Measurements from ENCODE around the gene CAPRIN1.
A peak's percentile ranks its signal among the peaks of the same experiment; 100 is the strongest.
"Not testable (repeated sequence)": the region's sequence is repeated elsewhere in the genome, so short reads cannot be mapped to it uniquely, and the experiment has no call there.

CAPRIN1 gene

DNA sequence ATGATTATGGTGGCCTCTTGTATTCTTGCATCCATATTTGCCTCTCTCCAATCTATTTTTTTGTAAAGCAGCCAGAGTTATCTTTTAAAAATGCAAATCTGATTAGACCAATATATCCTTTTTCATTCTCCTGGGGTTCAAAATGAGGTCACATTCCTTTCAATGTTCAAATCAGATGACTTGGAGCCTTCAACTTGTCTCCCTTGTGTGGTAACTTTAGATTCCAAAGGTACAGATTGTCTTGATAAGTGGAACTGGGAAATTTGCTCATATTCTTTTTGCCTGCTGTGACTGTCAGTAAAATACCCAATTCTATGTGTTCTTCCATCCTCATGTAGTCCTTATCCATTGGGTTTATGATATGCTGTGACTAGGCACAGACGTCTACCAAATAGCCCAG lies 15.1 kb upstream of the CAPRIN1 start:
- Mint-ChIP-seq H3K9me3 (peaks cover 4% of the 10 kb centered on the region), H3K4me3 (no peak overlapping the region), H3K4me1 (ENCODE audit: low read depth) (no peaks in the 10 kb centered on the region), H3K36me3 (ENCODE audit: low read depth) (no peaks in the 10 kb centered on the region), H3K27ac (no peak overlapping the region), H3K27me3 (peaks cover 3% of the 10 kb centered on the region)

DNA sequence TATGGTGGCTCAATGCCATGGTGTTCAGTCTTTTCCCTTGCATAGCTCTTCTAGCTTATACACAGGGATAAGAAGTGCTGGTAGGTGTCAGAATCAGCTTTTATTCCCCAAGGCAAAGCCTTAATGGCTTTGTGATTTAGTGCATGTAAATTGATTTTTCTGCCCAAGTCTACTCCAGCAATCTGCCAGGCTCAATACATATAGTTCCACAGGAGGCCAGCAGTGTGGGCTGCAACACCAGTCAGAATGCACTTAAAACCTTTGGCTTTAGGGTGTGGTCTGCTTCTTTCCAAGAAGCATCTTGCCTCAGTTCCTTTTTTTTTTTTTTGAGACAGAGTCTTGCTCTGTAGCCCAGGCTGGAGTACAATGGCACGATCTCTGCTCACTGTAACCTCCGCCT lies 14.5 kb upstream of the CAPRIN1 start:
- H3K4me1 Mint-ChIP-seq (ENCODE audit: low read depth), result no peaks in the 10 kb centered on the region

DNA sequence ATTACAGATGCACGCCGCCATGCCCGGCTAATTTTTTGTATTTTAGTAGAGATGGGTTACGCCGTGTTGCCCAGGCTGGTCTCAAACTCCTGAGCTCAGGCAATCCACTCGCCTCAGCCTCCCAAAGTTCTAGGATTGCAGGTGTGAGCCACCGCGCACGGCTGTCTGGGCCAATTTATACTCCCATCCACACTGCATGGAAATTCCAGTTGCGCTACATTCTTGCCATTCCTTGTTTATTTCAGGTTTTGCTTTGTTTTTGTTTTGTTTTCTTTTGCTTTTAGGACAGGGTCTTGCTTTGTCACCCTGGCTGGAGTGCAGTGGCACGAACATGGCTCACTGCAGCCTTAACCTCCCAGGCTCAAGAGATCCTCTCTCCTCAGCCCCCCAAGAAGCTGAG lies 11.0 kb upstream of the CAPRIN1 start:
- Mint-ChIP-seq H3K9me3 (peaks cover 4% of the 10 kb centered on the region), H3K27me3 (peaks cover 15% of the 10 kb centered on the region), H3K36me3 (ENCODE audit: low read depth) (no peaks in the 10 kb centered on the region), H3K27ac (no peak overlapping the region), H3K4me3 (no peak overlapping the region), H3K4me1 (ENCODE audit: low read depth) (peaks cover 9% of the 10 kb centered on the region)

More for the DNA sequence above, 14.5 kb upstream of the CAPRIN1 start:
- Mint-ChIP-seq H3K4me3 (no peak overlapping the region), H3K27ac (no peak overlapping the region), H3K27me3 (peaks cover 3% of the 10 kb centered on the region), H3K9me3 (peaks cover 4% of the 10 kb centered on the region), H3K36me3 (ENCODE audit: low read depth) (no peaks in the 10 kb centered on the region)

DNA sequence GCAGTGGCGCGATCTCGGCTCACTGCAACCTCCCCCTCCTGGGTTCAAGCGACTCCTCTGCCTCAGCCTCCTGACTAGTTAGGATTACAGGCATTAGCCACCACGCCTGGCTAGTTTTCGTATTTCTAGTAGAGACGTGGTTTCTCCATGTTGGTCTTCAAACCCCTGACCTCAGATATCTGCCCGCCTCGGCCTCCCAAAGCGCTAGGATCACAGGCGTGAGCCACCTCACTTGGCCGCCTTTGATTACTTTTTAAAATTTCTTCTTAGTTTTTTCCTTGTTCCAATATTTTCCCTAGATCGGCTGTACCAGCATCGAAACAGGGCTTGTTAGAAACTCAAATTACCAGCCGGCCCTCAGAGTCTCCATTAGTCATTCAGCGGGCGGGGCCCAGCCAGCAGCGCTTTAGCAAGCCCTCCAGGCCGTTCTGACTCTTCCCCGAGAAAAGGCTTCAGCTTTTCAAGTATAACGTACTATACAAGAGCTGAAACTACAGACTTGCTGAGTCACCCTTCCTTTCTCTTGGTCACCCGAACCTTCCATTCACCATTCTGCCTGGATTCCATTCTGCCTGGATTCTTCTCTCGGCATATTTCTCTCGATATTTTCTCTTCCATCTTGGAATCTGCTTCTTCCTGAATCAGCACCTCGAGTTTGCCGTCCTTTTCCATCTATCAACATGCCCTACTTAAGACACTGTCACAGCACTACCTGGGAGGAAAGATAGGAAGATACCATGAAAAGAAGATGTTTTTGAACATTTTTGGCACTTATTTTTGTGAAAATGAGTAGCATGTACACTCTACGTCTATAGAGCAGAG lies 6.7 kb upstream of the CAPRIN1 start:
- peaks cover 14% of the 10 kb centered on the region for H3K27me3 Mint-ChIP-seq
- H3K27ac Mint-ChIP-seq, result no peak overlapping the region
- H3K9me3 Mint-ChIP-seq, result no peaks in the 10 kb centered on the region
- H3K4me3 Mint-ChIP-seq, result no peak overlapping the region
- no peaks in the 10 kb centered on the region for H3K36me3 Mint-ChIP-seq (ENCODE audit: low read depth)
- peaks cover 11% of the 10 kb centered on the region for H3K4me1 Mint-ChIP-seq (ENCODE audit: low read depth)

DNA sequence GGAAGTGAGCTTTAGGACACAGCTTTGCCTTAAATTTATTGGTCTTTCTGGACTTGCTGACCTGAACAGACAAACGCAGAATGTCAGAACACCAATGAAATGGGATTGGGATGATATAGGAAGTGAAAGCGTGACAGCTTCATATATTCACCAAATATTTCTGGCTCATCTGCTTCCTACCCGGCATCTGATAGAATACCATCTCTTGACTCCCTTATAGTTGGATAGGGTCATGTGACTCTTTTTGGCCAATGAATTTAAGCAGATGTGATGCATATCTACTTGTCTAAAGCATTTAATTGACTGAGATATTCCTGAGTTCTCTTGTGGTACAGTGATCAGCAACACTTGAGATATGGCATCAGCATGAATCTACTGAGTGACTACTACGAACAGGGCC lies 2.5 kb upstream of the CAPRIN1 start:
- Mint-ChIP-seq H3K36me3 (ENCODE audit: low read depth) (peaks cover 13% of the 10 kb centered on the region), H3K4me1 (ENCODE audit: low read depth) (peaks cover 23% of the 10 kb centered on the region), H3K27ac (no peak overlapping the region), H3K4me3 (no peak overlapping the region), H3K9me3 (no peaks in the 10 kb centered on the region), H3K27me3 (peaks cover 11% of the 10 kb centered on the region)

DNA sequence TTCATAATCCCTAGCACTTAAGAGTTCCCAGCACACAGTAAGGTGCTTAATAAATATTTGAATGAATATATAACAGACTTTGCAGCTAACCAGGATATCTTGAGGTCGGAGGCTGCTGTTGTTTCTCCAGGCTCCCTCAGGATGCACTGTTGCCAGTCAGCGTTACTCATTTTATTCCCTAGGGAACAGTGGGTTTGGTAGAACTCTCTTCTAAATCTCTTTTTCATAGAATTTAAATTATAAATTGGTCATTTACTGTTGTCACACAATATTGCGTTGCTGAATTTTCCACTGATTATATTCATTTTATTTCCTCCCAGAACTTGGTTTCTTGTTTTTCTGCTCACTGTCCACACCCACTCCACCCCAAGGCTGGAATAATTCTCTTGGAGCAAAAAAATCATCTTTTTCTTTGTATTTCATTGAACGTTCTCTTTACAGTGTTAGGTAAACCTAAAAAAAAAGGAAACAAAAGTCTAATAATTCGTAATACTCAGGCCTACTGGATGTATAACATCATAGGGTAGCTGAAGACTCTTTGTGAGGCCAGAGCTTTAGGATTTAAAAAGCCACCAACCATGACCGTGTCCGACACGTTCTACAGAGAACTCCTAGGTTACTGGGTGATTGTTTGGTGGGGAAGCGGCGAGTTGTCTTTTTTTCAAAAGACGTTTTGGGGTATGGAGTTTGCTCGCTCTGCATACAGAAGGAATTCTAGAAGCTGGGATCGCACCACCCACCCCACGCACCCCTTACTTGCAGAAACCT lies 766 bp upstream of the CAPRIN1 start:
- peak overlapping the region; percentile 68 for H3K27ac Mint-ChIP-seq
- no peaks in the 10 kb centered on the region for H3K9me3 Mint-ChIP-seq
- peaks cover 29% of the 10 kb centered on the region for H3K4me1 Mint-ChIP-seq (ENCODE audit: low read depth)
- peak overlapping the region; percentile 94 for H3K4me3 Mint-ChIP-seq
- peaks cover under 1% of the 10 kb centered on the region for H3K27me3 Mint-ChIP-seq
- H3K36me3 Mint-ChIP-seq (ENCODE audit: low read depth), result peaks cover 28% of the 10 kb centered on the region

DNA sequence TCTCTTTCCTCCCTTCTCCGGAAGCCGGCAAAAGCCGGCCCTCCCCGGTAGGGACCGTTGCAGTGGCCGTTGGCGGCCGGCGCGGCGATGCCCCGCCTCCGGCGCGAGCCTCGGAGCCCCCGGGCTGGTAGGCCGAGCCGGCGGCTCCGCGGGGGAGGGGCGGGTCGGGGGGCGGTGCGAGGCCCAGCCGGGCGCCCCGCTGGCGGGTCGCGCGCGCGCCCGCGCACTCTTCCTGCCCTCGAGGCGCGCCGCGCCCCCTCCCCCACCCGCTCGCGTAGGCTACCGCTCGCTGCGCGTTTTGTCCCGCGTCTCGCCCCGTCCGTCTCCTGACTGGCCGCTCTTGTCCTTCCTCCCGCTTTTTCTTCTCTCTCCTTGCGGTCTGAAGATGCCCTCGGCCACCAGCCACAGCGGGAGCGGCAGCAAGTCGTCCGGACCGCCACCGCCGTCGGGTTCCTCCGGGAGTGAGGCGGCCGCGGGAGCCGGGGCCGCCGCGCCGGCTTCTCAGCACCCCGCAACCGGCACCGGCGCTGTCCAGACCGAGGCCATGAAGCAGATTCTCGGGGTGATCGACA lies 591 bp downstream of the CAPRIN1 start:
- H3K4me3 Mint-ChIP-seq, result peak overlapping the region; percentile 94
- H3K36me3 Mint-ChIP-seq (ENCODE audit: low read depth), result peaks cover 38% of the 10 kb centered on the region
- no peaks in the 10 kb centered on the region for H3K9me3 Mint-ChIP-seq
- H3K27me3 Mint-ChIP-seq, result no peaks in the 10 kb centered on the region
- peak overlapping the region; percentile 99 for H3K27ac Mint-ChIP-seq
- H3K4me1 Mint-ChIP-seq (ENCODE audit: low read depth), result peaks cover 42% of the 10 kb centered on the region

DNA sequence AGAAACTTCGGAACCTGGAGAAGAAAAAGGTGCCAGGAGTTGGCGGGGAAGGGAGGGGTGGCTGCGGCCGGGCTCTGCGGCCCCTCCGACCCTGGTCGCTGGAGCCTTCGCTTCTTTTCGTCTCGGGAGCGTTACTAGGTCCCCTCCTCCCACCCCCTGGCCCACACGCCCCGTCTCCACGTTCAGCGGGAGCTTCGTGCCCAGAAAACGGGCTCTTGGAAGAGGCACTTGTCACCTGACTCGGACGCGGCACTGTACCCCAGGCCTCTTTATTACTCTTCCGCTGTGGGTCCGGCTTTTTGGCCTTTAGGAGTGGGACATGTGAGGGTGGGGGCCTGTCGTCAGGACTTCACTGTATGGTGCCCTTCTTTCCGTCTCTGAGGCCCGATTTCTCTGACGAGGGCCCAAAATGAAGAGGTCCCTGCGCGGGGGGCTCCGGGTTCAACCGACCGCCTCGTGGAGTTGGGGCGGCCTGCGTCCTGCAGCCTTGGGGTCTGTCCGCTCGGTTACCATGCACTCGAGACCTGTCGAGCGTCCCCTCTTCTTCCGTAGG lies 1.2 kb downstream of the CAPRIN1 start:
- H3K9me3 Mint-ChIP-seq, result no peaks in the 10 kb centered on the region
- H3K4me3 Mint-ChIP-seq, result peak overlapping the region; percentile 94
- peaks cover 45% of the 10 kb centered on the region for H3K4me1 Mint-ChIP-seq (ENCODE audit: low read depth)
- no peaks in the 10 kb centered on the region for H3K27me3 Mint-ChIP-seq
- peaks cover 41% of the 10 kb centered on the region for H3K36me3 Mint-ChIP-seq (ENCODE audit: low read depth)
- peak overlapping the region; percentile 99 for H3K27ac Mint-ChIP-seq

DNA sequence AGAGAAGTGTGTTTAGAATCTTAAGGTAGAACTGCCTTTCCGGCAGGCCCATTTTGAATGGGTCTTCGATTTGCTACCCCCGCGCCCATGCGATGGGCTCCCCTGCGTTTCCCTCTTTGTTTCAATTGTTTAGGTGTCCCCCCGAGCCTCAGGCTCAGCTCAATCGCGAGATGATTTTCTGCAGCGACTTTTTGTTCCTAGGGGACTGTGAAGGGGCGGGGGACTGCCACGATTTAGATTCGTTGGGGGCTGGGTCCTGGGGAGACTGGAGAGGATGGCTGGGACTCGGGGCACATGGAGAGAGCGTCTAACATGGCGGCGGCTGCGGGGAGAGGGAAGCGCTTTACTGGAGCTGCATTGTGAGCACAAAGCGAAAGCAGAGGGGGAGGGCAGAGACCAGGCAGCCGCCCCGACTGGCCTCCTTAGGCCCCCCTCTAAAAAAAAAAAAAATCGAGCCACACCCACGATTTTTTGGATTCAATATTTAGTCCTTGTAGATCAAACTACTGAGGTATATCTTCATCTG lies 1.7 kb downstream of the CAPRIN1 start:
- peak overlapping the region; percentile 94 for H3K4me3 Mint-ChIP-seq
- no peaks in the 10 kb centered on the region for H3K27me3 Mint-ChIP-seq
- H3K27ac Mint-ChIP-seq, result peak overlapping the region; percentile 99
- H3K36me3 Mint-ChIP-seq (ENCODE audit: low read depth), result peaks cover 41% of the 10 kb centered on the region
- no peaks in the 10 kb centered on the region for H3K9me3 Mint-ChIP-seq
- H3K4me1 Mint-ChIP-seq (ENCODE audit: low read depth), result peaks cover 49% of the 10 kb centered on the region

DNA sequence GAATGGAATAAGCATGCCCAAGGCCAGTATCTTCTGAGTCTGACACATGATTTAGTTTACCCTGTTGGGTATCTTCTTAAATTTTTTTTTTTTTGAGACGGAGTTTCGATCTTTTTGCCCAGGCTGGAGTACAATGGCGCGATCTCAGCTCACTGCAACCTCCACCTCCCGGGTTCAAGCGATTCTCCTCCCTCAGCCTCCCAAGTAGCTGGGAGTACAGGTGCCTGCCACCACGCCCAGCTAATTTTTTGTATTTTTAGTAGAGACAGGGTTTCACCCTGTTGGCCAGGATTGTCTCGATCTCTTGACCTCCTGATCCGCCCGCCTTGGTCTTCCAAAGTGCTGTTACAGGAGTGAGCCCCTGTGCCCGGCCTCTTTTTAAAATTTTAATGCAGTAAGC lies 2.8 kb downstream of the CAPRIN1 start:
- Mint-ChIP-seq H3K36me3 (ENCODE audit: low read depth) (peaks cover 51% of the 10 kb centered on the region), H3K4me3 (peak overlapping the region; percentile 94), H3K4me1 (ENCODE audit: low read depth) (peaks cover 60% of the 10 kb centered on the region)
- not testable (repeated sequence) for H3K27ac Mint-ChIP-seq, H3K9me3 Mint-ChIP-seq, H3K27me3 Mint-ChIP-seq

DNA sequence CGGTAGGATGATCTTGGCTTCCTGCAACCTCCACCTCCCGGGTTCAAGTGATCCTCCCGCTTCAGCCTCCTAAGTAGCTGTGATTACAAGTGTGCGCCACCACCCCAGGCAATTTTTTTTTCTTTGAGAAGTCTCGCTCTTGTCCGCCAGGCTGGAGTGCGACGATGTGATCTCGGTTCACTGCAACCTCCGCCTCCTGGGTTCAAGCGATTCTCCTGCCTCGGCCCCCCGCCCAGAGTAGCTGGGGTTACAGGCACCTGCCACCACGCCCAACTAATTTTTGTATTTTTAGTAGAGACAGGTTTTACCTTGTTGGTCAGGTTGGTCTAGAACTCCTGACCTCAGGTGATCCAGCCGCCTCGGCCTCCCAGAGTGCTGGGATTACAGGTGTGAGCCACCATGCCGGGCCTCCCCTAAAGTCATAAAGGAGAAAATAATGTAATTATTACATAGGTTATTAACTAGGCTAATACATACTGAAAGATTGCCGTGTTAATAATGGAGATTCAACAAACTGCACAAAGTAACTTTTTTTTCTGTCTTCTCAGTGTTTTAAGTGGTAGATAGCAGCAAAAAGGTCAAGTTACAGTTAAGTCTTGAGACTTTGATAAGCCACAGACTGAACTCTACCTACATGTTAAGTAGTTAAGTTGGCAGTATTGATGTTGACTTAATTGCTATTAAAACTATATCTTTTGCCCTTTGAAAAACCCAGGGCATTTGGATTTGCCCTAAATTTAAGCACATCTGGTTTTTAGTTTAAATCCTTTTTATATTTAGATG lies 3.9 kb downstream of the CAPRIN1 start:
- Mint-ChIP-seq H3K4me3 (peak overlapping the region; percentile 69), H3K27me3 (no peaks in the 10 kb centered on the region), H3K27ac (peak overlapping the region; percentile 61), H3K4me1 (ENCODE audit: low read depth) (peaks cover 64% of the 10 kb centered on the region), H3K9me3 (no peaks in the 10 kb centered on the region), H3K36me3 (ENCODE audit: low read depth) (peaks cover 55% of the 10 kb centered on the region)

DNA sequence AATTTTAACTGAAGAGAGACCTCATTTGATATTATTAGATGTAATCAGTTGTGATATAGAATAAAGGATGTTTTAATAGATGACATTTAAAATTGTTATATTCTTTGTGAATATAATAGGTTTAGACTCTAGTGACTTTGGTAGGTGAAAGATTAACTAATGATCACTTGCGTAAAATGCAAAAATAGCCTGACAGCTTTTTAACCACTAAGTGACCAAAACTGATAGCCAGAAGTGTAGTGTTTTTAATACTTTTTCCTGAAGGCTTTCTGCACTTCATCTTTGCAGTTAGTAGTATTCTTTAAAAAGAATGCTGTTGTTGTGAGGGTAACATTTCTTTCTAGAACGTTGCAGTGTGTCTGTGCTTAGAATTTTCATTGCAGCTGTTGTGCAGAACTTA lies 5.1 kb downstream of the CAPRIN1 start:
- no peaks in the 10 kb centered on the region for H3K9me3 Mint-ChIP-seq
- peaks cover 60% of the 10 kb centered on the region for H3K4me1 Mint-ChIP-seq (ENCODE audit: low read depth)
- H3K4me3 Mint-ChIP-seq, result peak overlapping the region; percentile 42
- no peaks in the 10 kb centered on the region for H3K27me3 Mint-ChIP-seq
- H3K36me3 Mint-ChIP-seq (ENCODE audit: low read depth), result peaks cover 58% of the 10 kb centered on the region
- no peak overlapping the region for H3K27ac Mint-ChIP-seq

DNA sequence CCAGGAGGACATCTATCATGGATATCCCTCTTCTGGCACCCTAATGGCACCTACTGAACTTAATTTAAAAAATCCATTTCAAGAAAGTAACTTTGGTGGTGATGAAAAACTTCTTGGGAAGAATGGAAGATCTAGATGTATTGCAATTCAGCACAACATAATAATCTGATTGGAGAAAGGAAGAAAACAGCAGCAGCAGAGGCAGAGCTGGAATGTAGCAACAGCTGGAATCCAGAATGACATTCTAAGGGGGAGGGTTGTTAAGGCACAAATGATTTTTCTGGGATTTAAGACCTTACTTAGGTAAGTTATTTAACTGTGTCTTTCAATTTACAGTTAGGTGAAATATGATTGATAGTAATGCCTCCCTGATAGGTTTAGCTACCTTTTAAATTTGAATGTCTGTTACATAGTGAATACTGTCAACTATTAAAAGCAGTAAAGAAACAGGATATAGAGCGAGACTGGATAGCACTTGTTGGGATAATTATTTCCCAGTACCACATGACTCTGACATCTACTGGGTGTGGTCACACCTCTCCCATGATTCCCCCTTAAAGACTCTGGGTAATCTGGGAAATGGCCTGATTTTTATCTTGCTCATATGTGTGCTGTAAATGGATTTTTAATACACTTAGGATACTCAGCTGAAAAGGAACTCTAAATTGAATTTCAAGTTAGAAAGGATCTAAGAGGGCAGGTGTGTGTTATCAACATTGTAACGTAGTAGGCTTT lies 11.7 kb downstream of the CAPRIN1 start:
- Mint-ChIP-seq H3K27ac (peak overlapping the region; percentile 71), H3K9me3 (no peaks in the 10 kb centered on the region), H3K27me3 (no peaks in the 10 kb centered on the region), H3K36me3 (ENCODE audit: low read depth) (peaks cover 51% of the 10 kb centered on the region), H3K4me1 (ENCODE audit: low read depth) (peaks cover 71% of the 10 kb centered on the region), H3K4me3 (peak overlapping the region; percentile 26)

DNA sequence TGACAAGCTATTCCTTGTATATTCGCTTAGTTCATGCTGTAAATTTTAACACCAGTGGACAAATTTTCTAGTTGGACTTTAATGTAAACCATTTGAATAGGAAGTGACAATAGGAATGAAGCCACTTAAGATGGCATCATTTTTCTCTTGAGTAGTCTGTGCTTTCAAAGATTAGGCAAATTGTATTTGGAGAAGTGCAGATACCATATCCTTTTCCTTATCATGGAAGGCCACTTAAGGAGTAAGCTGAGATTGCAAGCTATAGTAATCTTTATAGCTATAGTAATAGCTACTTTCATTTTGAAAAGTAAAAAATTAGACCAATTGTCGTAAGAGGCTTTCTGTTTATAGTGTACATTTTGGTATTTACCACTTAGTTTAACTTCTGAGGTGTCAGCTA lies 12.8 kb downstream of the CAPRIN1 start:
- Mint-ChIP-seq H3K4me1 (ENCODE audit: low read depth) (peaks cover 65% of the 10 kb centered on the region), H3K36me3 (ENCODE audit: low read depth) (peaks cover 42% of the 10 kb centered on the region), H3K9me3 (no peaks in the 10 kb centered on the region), H3K4me3 (no peak overlapping the region), H3K27ac (no peak overlapping the region), H3K27me3 (no peaks in the 10 kb centered on the region)
